IPS DF 6.9 (cell line): Measurements from ENCODE around the gene S100PBP.

Experiments
- DNase-seq: peaks from one replicate; pipeline ENCODE4 v3.0.0-alpha.2; 2013; ENCODE audit warnings: low read depth, low spot score
- H3K27ac ChIP-seq: one replicate; pipeline ENCODE4 v1.5.1; 2013; ENCODE audit warnings: low read length, control low read depth
- H3K27me3 ChIP-seq: 2 replicates; pipeline ENCODE4 v1.6.1; 2013; ENCODE audit warnings: mild to moderate bottlenecking, low read length; ENCODE audit not compliant: control insufficient read depth, insufficient read depth
- H3K36me3 ChIP-seq: 2 replicates; pipeline ENCODE4 v1.6.1; 2013; ENCODE audit warnings: low read length; ENCODE audit not compliant: control insufficient read depth, insufficient read depth
- H3K4me1 ChIP-seq: 2 replicates; pipeline ENCODE4 v1.6.1; 2013; ENCODE audit warnings: low read length; ENCODE audit not compliant: control insufficient read depth, insufficient read depth
- H3K4me3 ChIP-seq: 2 replicates; pipeline ENCODE4 v1.5.1; 2013; ENCODE audit warnings: mild to moderate bottlenecking, low read length
- H3K9me3 ChIP-seq: 2 replicates; pipeline ENCODE4 v1.6.1; 2013; ENCODE audit warnings: low read length, inconsistent platforms; ENCODE audit not compliant: control insufficient read depth, insufficient read depth
- WGBS: extraction: QIAGEN DNeasy Blood & Tissue Kit; methylation state at CpG from one replicate; pipeline ENCODE4 v1.1.7; 2013; ENCODE audit warnings: mixed read lengths, missing lambda C conversion rate; ENCODE audit not compliant: insufficient read length, insufficient coverage; 5-methylcytosine and 5-hydroxymethylcytosine counted together

Gene S100PBP

DNA sequence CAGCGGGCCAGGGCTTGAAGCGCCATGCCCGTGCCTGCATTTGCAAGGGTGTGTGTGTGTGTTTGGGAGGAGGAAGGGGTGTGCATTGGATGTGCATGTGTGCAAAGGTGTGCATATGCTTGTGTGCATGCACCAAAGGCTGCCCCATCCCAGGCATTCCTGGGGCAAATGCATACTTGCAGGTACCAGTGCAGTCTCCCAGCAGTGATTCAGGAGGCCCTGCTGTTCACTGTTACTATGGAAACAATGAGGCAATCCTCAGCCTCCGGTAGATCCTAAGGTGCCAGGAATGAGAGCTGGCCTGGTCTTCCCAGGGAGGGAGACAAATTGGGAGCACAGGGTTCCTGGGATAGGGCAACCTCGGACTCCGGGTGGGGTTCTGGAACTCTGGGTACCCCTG, 60.7 kb downstream of the S100PBP start:
- Histone ChIP-seq H3K27me3 (no peaks in the 10 kb centered on the region), H3K4me1 (peaks cover 10% of the 10 kb centered on the region), H3K4me3 (no peak overlapping the region), H3K9me3 (no peaks in the 10 kb centered on the region), H3K36me3 (no peaks in the 10 kb centered on the region), H3K27ac (no peak overlapping the region)
- no peak for DNase-seq
- no CpG with 5 or more reads among the region's 6 CpGs for WGBS

DNA sequence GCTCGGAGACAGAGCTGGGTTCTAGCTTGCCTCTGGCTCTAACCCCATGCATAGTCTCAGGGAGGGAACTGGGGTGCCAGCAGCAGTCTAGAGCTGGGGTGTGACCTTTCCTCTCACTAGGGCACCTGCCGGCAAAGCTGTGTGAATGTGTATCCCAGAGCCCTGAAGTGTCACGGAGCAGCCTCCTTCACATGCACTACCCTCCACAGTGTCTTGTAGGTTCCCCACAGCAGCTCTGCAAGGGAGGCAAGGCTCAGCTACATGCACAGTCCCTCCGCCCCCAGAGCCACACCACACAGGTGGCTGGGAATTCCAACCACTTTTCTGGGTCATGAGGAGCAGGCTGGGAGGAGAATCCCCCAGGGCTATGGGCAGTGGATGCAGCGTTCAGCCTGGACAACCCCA, 61.2 kb downstream of the S100PBP start:
- DNase-seq, result no peak
- H3K27ac ChIP-seq, result no peak overlapping the region
- no peaks in the 10 kb centered on the region for H3K9me3 ChIP-seq
- H3K36me3 ChIP-seq, result no peaks in the 10 kb centered on the region
- H3K27me3 ChIP-seq, result no peaks in the 10 kb centered on the region
- WGBS, result no CpG with 5 or more reads among the region's 5 CpGs
- no peak overlapping the region for H3K4me3 ChIP-seq
- H3K4me1 ChIP-seq, result peaks cover 10% of the 10 kb centered on the region

DNA sequence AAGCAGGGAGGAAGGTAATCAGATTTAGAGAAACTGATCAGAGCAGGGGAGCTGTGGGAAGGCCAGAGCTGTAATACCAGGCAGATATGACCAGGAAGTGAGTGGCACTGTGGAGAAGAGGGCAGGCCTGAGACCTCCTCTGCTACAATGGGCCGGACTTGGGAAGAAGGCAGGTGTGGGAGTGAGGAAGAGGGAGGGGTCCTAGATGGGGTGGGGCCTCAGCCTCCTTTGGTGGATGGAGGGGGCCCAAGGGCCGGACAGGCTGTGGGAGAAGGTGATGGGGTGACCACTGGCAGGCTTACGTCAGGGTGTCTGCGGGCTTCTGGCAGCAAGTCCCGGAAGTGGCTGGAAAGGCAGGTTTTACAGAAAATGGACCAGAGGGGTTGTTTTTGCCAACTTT, 63.8 kb downstream of the S100PBP start:
- Histone ChIP-seq H3K4me3 (no peak overlapping the region), H3K9me3 (no peaks in the 10 kb centered on the region), H3K4me1 (peaks cover 6% of the 10 kb centered on the region), H3K27ac (no peak overlapping the region), H3K27me3 (no peaks in the 10 kb centered on the region; the same call in 1 of the 2 replicates), H3K36me3 (no peaks in the 10 kb centered on the region)
- no CpG with 5 or more reads among the region's 5 CpGs for WGBS
- DNase-seq, result no peak

DNA sequence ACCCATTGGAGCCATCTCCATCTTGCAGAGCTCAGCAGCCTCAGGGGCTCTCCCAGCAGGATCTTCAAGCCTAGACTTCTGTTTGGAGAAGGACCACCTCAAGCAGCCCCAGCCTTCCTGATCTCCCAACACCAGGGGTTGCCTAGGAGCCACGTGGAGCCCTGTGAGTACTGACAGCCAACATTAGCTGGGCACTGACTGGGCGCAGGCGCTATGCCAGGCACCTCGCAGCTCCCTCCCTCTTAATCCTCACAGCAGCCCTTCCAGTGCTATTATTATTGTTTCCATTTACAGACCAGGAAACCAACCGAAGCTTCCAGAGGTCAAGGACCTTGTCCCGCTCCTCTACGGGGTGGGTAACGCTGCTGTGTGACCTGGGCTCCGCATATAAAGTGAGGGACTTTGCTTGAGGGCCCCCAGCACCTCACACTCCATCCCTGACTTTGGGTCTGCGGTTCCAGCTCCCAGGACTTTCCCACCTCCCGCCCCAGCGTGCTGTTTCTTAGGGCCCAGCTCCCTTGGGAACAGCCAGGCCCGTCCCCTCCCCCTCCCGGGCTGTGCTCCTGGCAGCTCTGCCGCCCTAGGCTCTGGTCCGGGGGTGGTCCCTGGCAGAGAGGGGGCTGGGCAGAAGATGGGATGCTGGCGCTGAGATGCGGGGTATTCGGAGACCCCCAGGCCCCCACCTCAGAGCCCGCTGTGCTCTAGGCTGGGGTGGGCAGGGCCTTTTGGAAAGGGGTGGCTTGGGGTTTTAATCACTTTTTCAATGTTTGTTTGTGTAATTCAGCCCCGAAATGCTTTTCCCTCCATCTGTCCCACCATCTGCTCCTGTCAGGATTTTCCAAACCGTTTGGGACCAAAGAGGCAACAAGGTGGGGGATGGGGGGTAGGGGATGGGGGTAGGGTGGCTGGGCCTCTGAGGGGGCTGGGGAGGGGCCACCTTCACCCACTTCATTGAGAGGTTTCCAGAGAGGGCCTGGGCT, 64.7 kb downstream of the S100PBP start:
- H3K27me3 ChIP-seq, result no peaks in the 10 kb centered on the region; the same call in 1 of the 2 replicates
- WGBS, result no CpG with 5 or more reads among the region's 22 CpGs
- no peaks in the 10 kb centered on the region for H3K36me3 ChIP-seq
- no peak for DNase-seq
- no peak overlapping the region for H3K4me3 ChIP-seq
- H3K9me3 ChIP-seq, result no peaks in the 10 kb centered on the region
- no peak overlapping the region for H3K27ac ChIP-seq
- peaks cover 3% of the 10 kb centered on the region for H3K4me1 ChIP-seq

DNA sequence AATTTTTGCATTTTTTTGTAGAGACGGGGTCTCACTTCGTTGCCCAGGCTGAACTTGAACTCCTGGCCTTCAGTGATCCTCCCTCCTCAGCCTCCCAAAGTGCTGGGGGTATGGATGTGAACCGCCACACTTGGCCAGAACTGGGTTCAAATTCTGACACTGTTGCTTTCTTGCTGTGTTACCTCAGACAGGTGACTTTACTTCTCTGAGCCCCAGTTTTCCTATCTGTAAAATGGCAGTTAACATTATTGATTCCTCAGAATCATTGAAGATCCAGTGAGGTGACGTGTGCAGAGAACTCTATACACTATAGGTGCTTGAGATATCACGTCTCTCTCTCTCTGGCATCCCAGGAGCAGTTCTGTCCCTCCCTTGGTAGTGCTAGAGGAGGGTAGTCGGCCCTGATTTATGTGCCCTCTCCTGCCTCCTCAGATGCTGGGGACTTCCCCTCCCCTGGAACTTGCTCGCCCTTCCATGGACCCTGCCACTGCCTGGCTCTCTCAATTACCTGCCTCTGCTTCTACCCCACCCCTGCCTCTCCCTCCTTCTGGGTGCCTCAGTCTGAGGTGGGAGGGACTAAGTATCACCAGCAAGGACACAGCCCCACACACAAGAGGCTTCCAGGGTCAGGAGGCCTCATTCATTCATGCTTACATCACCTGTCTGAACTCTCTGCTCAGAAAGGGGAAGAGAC, 66.0 kb downstream of the S100PBP start:
- no CpG with 5 or more reads among the region's 7 CpGs for WGBS

DNA sequence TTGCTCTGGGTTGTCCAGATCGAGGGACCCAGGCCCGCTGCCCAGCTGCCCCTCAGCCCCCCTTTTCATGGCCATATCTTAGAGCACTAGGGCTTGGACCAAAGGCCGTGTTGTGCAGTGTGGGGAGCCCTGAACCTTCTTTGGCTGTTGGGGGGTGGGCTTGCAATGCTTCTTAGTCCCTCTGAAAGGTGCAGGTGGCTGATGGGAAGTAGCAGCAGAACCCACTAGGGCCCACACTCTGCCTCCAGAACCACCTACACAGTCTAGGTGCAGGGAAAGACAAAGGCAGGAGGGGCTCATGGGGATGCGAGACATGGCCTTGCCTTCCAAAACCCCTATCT, 66.5 kb downstream of the S100PBP start:
- no peak for DNase-seq
- Histone ChIP-seq H3K27me3 (no peaks in the 10 kb centered on the region; the same call in 1 of the 2 replicates), H3K27ac (no peak overlapping the region)

More for the DNA sequence above, 66.0 kb downstream of the S100PBP start:
- Histone ChIP-seq H3K27me3 (no peaks in the 10 kb centered on the region; the same call in 1 of the 2 replicates), H3K36me3 (no peaks in the 10 kb centered on the region), H3K9me3 (no peaks in the 10 kb centered on the region), H3K4me1 (peaks cover 3% of the 10 kb centered on the region; the same call in 1 of the 2 replicates), H3K4me3 (no peak overlapping the region), H3K27ac (no peak overlapping the region)
- DNase-seq, result no peak

DNA sequence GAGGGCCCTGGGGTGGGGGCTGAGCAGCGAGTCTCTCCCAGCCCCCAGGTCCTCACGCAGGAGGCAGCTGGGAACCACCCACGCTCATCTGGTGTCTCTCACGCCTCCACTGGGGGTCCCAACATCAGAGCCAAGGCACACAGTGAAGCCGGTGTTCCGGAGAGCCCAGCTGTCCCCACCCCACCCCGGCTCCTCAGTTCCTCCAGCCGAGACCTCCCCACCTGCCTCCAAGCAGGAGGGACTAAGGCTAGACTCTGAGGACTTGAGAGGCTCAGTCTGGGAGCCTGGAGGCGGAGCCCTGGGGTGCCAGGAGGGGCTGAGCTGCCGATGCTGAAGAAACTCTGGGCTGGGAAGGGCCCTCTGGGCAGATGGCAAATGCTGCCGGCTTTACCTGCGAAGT, 67.3 kb downstream of the S100PBP start:
- WGBS, result no CpG with 5 or more reads among the region's 12 CpGs
- Histone ChIP-seq H3K36me3 (no peaks in the 10 kb centered on the region), H3K27me3 (no peaks in the 10 kb centered on the region; the same call in 1 of the 2 replicates), H3K27ac (no peak overlapping the region), H3K4me3 (no peak overlapping the region), H3K9me3 (no peaks in the 10 kb centered on the region), H3K4me1 (peaks cover 3% of the 10 kb centered on the region; the same call in 1 of the 2 replicates)
- DNase-seq, result no peak

More for the DNA sequence above, 66.5 kb downstream of the S100PBP start:
- Histone ChIP-seq H3K9me3 (no peaks in the 10 kb centered on the region), H3K36me3 (no peaks in the 10 kb centered on the region), H3K4me1 (peaks cover 3% of the 10 kb centered on the region; the same call in 1 of the 2 replicates), H3K4me3 (no peak overlapping the region)
- WGBS, result no CpG with 5 or more reads among the region's 4 CpGs

DNA sequence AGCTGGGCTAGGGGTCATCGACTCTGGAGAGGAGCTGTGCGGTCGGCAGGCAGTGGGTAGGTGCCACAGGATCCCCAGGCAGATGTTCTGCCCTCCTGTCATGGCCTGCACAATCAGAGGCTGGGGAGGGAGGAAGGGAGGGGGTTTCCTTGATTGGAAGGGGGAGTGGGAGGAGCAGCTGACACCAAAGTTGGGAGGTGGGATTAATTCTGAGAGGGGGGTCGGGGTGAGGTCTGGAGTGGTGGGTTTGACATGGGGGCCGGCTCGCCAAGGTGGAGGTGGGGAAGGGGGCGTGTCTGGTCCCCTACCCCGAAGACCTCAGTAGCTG, 68.2 kb downstream of the S100PBP start:
- no peak overlapping the region for H3K4me3 ChIP-seq
- no peaks in the 10 kb centered on the region for H3K36me3 ChIP-seq
- H3K27me3 ChIP-seq, result no peaks in the 10 kb centered on the region; the same call in 1 of the 2 replicates
- peaks cover 3% of the 10 kb centered on the region; the same call in 1 of the 2 replicates for H3K4me1 ChIP-seq
- no peak overlapping the region for H3K27ac ChIP-seq
- DNase-seq, result no peak
- H3K9me3 ChIP-seq, result no peaks in the 10 kb centered on the region
- no CpG with 5 or more reads among the region's 8 CpGs for WGBS

DNA sequence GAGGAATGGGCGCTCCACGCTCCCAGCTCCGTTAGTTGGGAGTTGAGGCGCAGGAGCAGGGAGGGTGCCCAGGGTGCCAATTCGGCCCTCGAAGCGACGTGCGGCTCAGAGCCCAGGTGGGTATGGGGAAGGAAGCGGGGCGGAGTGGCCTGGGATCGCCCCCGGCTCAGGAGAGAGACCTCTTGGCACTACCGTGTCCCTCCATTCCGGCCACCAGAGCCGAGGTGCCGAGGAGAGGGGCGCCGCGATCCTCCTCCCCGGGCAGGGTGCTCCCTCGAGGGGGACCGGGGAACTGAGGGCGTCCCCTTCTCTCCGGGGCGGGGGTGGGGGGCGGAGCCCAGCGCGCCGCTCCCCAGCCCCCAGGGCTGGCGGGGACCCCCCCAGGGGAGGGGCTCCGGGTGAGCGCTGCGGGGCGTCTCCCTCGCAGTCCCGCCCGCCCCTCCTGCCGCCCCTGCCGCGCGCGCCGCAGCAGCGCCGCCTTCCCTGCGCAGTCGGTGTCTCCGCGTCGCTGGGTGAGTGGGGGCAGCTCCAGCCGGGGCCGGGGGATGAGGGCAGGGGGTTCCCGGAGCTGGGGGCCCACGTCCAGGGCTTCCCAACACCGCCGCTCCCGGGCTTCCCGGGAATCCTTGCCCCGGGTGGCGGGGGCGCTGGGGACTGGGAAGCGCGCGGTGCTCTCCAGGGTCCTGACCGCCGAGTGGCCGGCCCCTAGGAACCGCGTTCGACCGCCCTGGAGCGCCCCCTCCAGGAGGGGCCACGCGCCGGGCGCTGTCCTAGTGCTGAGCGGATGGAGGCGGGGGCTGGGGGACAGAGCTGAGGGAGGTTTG, 68.8 kb downstream of the S100PBP start, which contains the start of gene HPCA:
Gene HPCA, plus strand, starts transcription at position 488 of the 824 bp plus-strand sequence. CDS start 2,408 bp downstream, outside the sequence.
- Histone ChIP-seq H3K9me3 (no peaks in the 10 kb centered on the region), H3K36me3 (no peaks in the 10 kb centered on the region), H3K27ac (no peak within 1 kb of the TSS), H3K4me3 (peak within 1 kb of the TSS; percentile 17; the same call in 1 of the 2 replicates), H3K27me3 (no peaks in the 10 kb centered on the region; the same call in 1 of the 2 replicates), H3K4me1 (peaks cover 3% of the 10 kb centered on the region; the same call in 1 of the 2 replicates)
- no peak for DNase-seq
- WGBS, result no CpG with 5 or more reads among the region's 79 CpGs
